GM19328 (cell line): ENCODE measurements around the gene CD47.

Source experiments
- ATAC-seq: cut with Tn5 transposase; IDR thresholded peaks from one replicate; pipeline ENCODE4 v1.9.1; 2021; ENCODE audit warnings: mild to moderate bottlenecking, moderate library complexity; ENCODE audit not compliant: unreplicated experiment

CD47 gene

GRCh38 chr3:108117241-108117775, 26.5 kb upstream of the CD47 start:
- ATAC-seq, result no peak

- ATAC-seq, result no peak
Measured at GRCh38 chr3:108114423-108115065, 23.7 kb upstream of the CD47 start.

- ATAC-seq, result no peak
Measured at GRCh38 chr3:108113975-108114374, 23.1 kb upstream of the CD47 start.

GRCh38 chr3:108110934-108111333, 20.1 kb upstream of the CD47 start:
- ATAC-seq, result no peak

- no peak for ATAC-seq
Measured at GRCh38 chr3:108108416-108108815, 17.6 kb upstream of the CD47 start.

- ATAC-seq, result no peak
Measured at GRCh38 chr3:108106449-108106848, 15.6 kb upstream of the CD47 start.

GRCh38 chr3:108106031-108106430, 15.2 kb upstream of the CD47 start:
- ATAC-seq, result no peak

- no peak for ATAC-seq
Measured at GRCh38 chr3:108103886-108104797, 13.3 kb upstream of the CD47 start.

GRCh38 chr3:108103040-108103751, 12.4 kb upstream of the CD47 start:
- no peak for ATAC-seq

GRCh38 chr3:108102420-108103039, 11.7 kb upstream of the CD47 start:
- no peak for ATAC-seq

GRCh38 chr3:108100906-108101660, 10.3 kb upstream of the CD47 start:
- peak; percentile 84 for ATAC-seq

GRCh38 chr3:108099679-108100428, 9.0 kb upstream of the CD47 start:
- ATAC-seq, result peak; percentile 10

GRCh38 chr3:108099244-108099643, 8.4 kb upstream of the CD47 start:
- no peak for ATAC-seq

- no peak for ATAC-seq
Measured at GRCh38 chr3:108098003-108098370, 7.2 kb upstream of the CD47 start.

GRCh38 chr3:108097322-108098002, 6.6 kb upstream of the CD47 start:
- no peak for ATAC-seq

GRCh38 chr3:108096532-108097321, 5.9 kb upstream of the CD47 start:
- ATAC-seq, result no peak

GRCh38 chr3:108093616-108094015, 2.8 kb upstream of the CD47 start:
- ATAC-seq, result no peak

- no peak for ATAC-seq
Measured at GRCh38 chr3:108093021-108093420, 2.2 kb upstream of the CD47 start.
